ENCODE measurements around the gene FARSB.

- no peak for TF ChIP-seq CTCF (conservative IDR thresholded peaks at IDR 0.05 in 1 of 2, IDR thresholded peaks at IDR 0.05 in 1 of 2; ENCODE audit: low read depth in 1 of 2, low read length in 2 of 2)
- TF ChIP-seq EZH2 (IDR thresholded peaks at IDR 0.05; ENCODE audit: low read length, missing control alignments), result no peak
Observed at GRCh38 chr2:222621893-222622292, 34.0 kb downstream of the FARSB start.

All from fibroblast of lung (primary cell).